Loucy (cell line): ENCODE measurements around the gene CD164.

Experiments used
- CTCF ChIP-seq: fragments of 200-600 bp; sonication (generic); conservative IDR thresholded peaks from 2 replicates; pipeline ENCODE4 v1.5.1; 2014; ENCODE audit warnings: mild to moderate bottlenecking, antibody characterized with exemption, low read length
- EZH2phosphoT487 ChIP-seq: fragments of 200-600 bp; IDR thresholded peaks from 2 replicates; pipeline ENCODE4 v1.6.1; 2018; ENCODE audit warnings: antibody characterized with exemption, mild to moderate bottlenecking, moderate library complexity, borderline replicate concordance

- no peak for TF ChIP-seq CTCF
- no peak for TF ChIP-seq EZH2phosphoT487
Observed at GRCh38 chr6:109374326-109374892, 7.9 kb downstream of the CD164 start.
